PC-9 (cell line): ENCODE data around the gene CRYZ. TPM values are rescaled to one million over a fixed set of nuclear protein-coding genes. Genes with fewer than 3 reads are reported as not detected.

ENCODE experiments used
- BruUV-seq: library from RNA; stranded (reverse); fragments of 400-500 nt; replicated peaks from 2 replicates; lab custom pipeline; 2021; lab: Mats Ljungman, UMichigan
- CTCF ChIA-PET: fragments of 300-600 bp; sonication (Branson Sonifier 250); formaldehyde crosslinking; loops from one replicate; lab custom pipeline; 2022; ENCODE audit warnings: antibody characterized with exemption; lab: Charles Lee
- POLR2A ChIA-PET: fragments of 300-600 bp; sonication (Branson Sonifier 250); formaldehyde crosslinking; loops from one replicate; lab custom pipeline; 2022; ENCODE audit warnings: antibody characterized with exemption; ENCODE audit not compliant: unreplicated experiment; lab: Charles Lee
- DNase-seq, 2 experiments: peaks; one replicate each; pipeline versions ENCODE4 v3.0.0 to v3.0.0-alpha.2; 2015 to 2022; ENCODE audit warnings: mixed read lengths in 1 of 2
- H2AFZ ChIP-seq: fragments of 200-600 bp; sonication (generic); 2 replicates; pipeline ENCODE4 v1.8.1; 2017; ENCODE audit warnings: antibody characterized with exemption
- H3F3A ChIP-seq: fragments of 200-600 bp; sonication (generic); 2 replicates; pipeline ENCODE4 v1.8.1; 2017; ENCODE audit warnings: antibody characterized with exemption, mild to moderate bottlenecking, low read depth; ENCODE audit not compliant: insufficient read depth
- H3K27ac ChIP-seq: fragments of 200-600 bp; sonication (generic); 2 replicates; pipeline ENCODE4 v1.6.1; 2016; ENCODE audit warnings: mixed run types
- H3K27me3 ChIP-seq: fragments of 200-600 bp; sonication (generic); 2 replicates; pipeline ENCODE4 v1.6.1; 2016; ENCODE audit warnings: low read depth, mixed run types; ENCODE audit not compliant: insufficient read depth
- H3K36me3 ChIP-seq: fragments of 200-600 bp; sonication (generic); 2 replicates; pipeline ENCODE4 v1.6.1; 2016; ENCODE audit warnings: low read depth, mixed run types
- H3K4me1 ChIP-seq: fragments of 200-600 bp; sonication (generic); replicated peaks from 2 replicates; pipeline ENCODE4 v1.6.1; 2016; ENCODE audit warnings: mixed run types; ENCODE audit not compliant: insufficient read depth
- H3K4me2 ChIP-seq: fragments of 200-600 bp; sonication (generic); 2 replicates; pipeline ENCODE4 v1.6.1; 2017; ENCODE audit warnings: mixed run types
- H3K4me3 ChIP-seq: fragments of 200-600 bp; sonication (generic); 2 replicates; pipeline ENCODE4 v1.6.1; 2016; ENCODE audit warnings: mixed run types
- H3K79me2 ChIP-seq: fragments of 200-600 bp; sonication (generic); 2 replicates; pipeline ENCODE4 v1.6.1; 2017; ENCODE audit warnings: low read depth, mixed run types
- H3K9me2 ChIP-seq: fragments of 200-600 bp; sonication (generic); 2 replicates; pipeline ENCODE4 v1.8.1; 2017; ENCODE audit warnings: mild to moderate bottlenecking; ENCODE audit not compliant: insufficient read depth
- H3K9me3 ChIP-seq: fragments of 200-600 bp; sonication (generic); 2 replicates; pipeline ENCODE4 v1.8.1; 2016; ENCODE audit warnings: low read depth; ENCODE audit not compliant: insufficient read depth
- H4K20me1 ChIP-seq: fragments of 200-600 bp; sonication (generic); 2 replicates; pipeline ENCODE4 v1.8.1; 2017; ENCODE audit not compliant: insufficient read depth
- EZH2 ChIP-seq: fragments of 200-600 bp; sonication (generic); IDR thresholded peaks from 2 replicates; pipeline ENCODE4 v1.8.0; 2017; ENCODE audit warnings: antibody characterized with exemption, low read depth
- intact Hi-C: fragments of 100-400 bp; cut with micrococcal nuclease; formaldehyde crosslinking; loops from one replicate; pipeline ENCODE4 v1.10.0; 2022; ENCODE audit not compliant: unreplicated experiment
- total RNA-seq: library from RNA; stranded (reverse); gene quantifications from 2 replicates; pipeline ENCODE4 v1.2.3, GENCODE V29; 2021
- TF ChIP-seq, protein P1 (sequence below): fragments of 200-600 bp; sonication (generic); conservative IDR thresholded peaks from 2 replicates; pipeline ENCODE4 v1.6.1; 2017; ENCODE audit warnings: mixed run types, antibody characterized with exemption, mild to moderate bottlenecking, moderate library complexity

CRYZ gene
- total RNA-seq, 1 experiment from 2014 or later, result 24.4 TPM

DNA sequence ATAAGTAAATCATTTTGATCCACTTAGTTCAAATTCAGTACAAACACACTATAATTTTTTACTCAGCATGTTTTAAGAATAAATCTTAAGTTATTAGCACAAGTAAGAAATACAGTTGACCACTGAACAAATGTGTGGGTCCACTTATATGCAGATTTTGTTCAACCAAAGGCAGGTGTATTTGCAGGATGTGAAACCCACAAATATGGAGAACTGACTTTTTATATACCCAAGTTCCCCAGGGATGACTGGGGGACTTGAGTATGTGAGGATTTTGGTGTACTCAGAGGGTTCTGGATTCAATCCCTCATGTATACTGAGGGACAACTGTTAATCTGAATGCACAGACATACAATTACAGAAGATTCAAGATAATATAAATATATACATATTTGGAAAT lies 33.5 kb downstream of the CRYZ start:
- Histone ChIP-seq H3K36me3 (no peaks in the 10 kb centered on the region), H3K79me2 (no peaks in the 10 kb centered on the region), H3K9me2 (no peaks in the 10 kb centered on the region; the same call in 1 of the 2 replicates), H3K27me3 (no peaks in the 10 kb centered on the region), H3K27ac (no peak overlapping the region), H2AFZ (no peak overlapping the region), H3K4me1 (no peaks in the 10 kb centered on the region), H3K4me3 (no peak overlapping the region), H4K20me1 (no peaks in the 10 kb centered on the region), H3K4me2 (no peak overlapping the region), H3K9me3 (no peaks in the 10 kb centered on the region; the same call in 1 of the 2 replicates), H3F3A (no peaks in the 10 kb centered on the region)
- ChIA-PET POLR2A (no interaction called here), CTCF (no interaction called here)
- no TSS peak for BruUV-seq
- intact Hi-C loops, result no loop called here
- DNase-seq, result no peak
- TF ChIP-seq, protein P1, sequence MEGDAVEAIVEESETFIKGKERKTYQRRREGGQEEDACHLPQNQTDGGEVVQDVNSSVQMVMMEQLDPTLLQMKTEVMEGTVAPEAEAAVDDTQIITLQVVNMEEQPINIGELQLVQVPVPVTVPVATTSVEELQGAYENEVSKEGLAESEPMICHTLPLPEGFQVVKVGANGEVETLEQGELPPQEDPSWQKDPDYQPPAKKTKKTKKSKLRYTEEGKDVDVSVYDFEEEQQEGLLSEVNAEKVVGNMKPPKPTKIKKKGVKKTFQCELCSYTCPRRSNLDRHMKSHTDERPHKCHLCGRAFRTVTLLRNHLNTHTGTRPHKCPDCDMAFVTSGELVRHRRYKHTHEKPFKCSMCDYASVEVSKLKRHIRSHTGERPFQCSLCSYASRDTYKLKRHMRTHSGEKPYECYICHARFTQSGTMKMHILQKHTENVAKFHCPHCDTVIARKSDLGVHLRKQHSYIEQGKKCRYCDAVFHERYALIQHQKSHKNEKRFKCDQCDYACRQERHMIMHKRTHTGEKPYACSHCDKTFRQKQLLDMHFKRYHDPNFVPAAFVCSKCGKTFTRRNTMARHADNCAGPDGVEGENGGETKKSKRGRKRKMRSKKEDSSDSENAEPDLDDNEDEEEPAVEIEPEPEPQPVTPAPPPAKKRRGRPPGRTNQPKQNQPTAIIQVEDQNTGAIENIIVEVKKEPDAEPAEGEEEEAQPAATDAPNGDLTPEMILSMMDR, result no peak
- TF ChIP-seq EZH2, result no peak

DNA sequence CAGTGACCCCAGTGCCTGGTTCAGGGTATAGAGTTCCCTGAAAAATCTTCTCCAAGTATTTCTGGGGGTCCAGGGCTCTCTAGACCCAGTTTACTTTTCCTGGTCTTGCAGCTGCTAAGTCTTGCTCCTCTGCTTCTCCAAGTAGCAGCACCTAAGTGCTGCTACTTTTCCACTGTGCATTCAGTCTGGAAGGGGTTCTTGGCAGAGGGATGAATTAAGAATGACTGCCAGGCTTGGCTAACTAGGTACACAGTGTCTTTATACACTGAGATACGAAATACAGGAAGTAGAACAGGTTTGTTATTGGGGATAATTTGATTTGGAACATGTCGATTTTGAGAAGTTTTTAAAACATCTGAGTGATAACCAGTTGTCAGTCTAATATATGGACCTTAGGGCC lies 35.0 kb downstream of the CRYZ start:
- BruUV-seq, result no TSS peak
- Histone ChIP-seq H3K4me1 (peaks cover 12% of the 10 kb centered on the region), H3K36me3 (no peaks in the 10 kb centered on the region), H3K79me2 (no peaks in the 10 kb centered on the region), H2AFZ (no peak overlapping the region), H3F3A (peaks cover 7% of the 10 kb centered on the region; the same call in 1 of the 2 replicates), H3K9me3 (no peaks in the 10 kb centered on the region), H3K4me3 (no peak overlapping the region), H3K27me3 (no peaks in the 10 kb centered on the region), H4K20me1 (no peaks in the 10 kb centered on the region), H3K27ac (no peak overlapping the region), H3K9me2 (no peaks in the 10 kb centered on the region; the same call in 1 of the 2 replicates), H3K4me2 (no peak overlapping the region)
- CTCF ChIA-PET, result no interaction called here
- intact Hi-C loops, result no loop called here
- TF ChIP-seq, protein P1, result no peak
- TF ChIP-seq EZH2, result no peak
- POLR2A ChIA-PET, result no interaction called here
- DNase-seq, result no peak

DNA sequence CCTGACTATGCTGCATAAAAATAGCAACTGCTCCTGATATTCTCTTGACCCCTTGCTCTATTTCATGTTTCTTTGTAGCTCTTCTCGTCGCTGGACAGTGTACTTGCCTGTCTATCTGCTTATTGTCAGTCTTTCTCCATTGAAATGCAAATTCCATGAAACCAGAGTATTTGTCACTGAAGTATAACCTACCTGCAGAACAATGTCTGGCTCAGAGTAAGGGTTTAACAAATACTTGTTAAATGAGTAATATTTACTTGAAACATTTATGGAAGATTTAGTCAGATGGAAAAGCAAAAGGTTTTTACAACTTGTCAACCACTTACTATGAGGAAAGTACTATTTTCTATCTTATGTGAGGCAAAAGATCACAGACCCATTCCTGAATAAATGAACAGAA lies 39.4 kb downstream of the CRYZ start:
- no peaks in the 10 kb centered on the region for H3K79me2 ChIP-seq
- no peak for TF ChIP-seq EZH2
- TF ChIP-seq, protein P1, result no peak
- no peaks in the 10 kb centered on the region for H3K9me2 ChIP-seq
- BruUV-seq, result no TSS peak
- H4K20me1 ChIP-seq, result no peaks in the 10 kb centered on the region
- no peak overlapping the region for H3K4me3 ChIP-seq
- peak overlapping the region; percentile 14 for H3K4me2 ChIP-seq
- H3K27ac ChIP-seq, result peak overlapping the region; percentile 39
- ChIA-PET POLR2A (no interaction called here), CTCF (no interaction called here)
- no peaks in the 10 kb centered on the region for H3K27me3 ChIP-seq
- H3K4me1 ChIP-seq, result peaks cover 12% of the 10 kb centered on the region
- intact Hi-C loops, result loop anchor here (5.0 kb wide), 2 partner anchors 39 to 191 kb away; partner anchors contain the start of genes CRYZ and TYW3
- no peaks in the 10 kb centered on the region for H3K9me3 ChIP-seq
- no peak overlapping the region for H2AFZ ChIP-seq
- DNase-seq, result peak; percentile 3 to 83
- no peaks in the 10 kb centered on the region for H3K36me3 ChIP-seq
- peaks cover 7% of the 10 kb centered on the region; the same call in 1 of the 2 replicates for H3F3A ChIP-seq
